HCT116 (cell line): ENCODE results near the gene JDP2. TPM values are rescaled to one million over a fixed set of nuclear protein-coding genes. Genes with fewer than 3 reads are reported as not detected.

Experiments
- ATAC-seq: fragments of 200-7000 bp; cut with Tn5 transposase; 2 replicates; pipeline ENCODE4 v1.9.1; 2020; ENCODE audit warnings: mild to moderate bottlenecking, moderate library complexity
- BruUV-seq: library from RNA; stranded (reverse); fragments of 400-500 nt; replicated peaks from 2 replicates; lab custom pipeline; 2021; lab: Mats Ljungman, UMichigan
- CTCF ChIA-PET: fragments of 300-600 bp; sonication (Branson Sonifier 250); formaldehyde crosslinking; loops from one replicate; lab custom pipeline; 2021; ENCODE audit warnings: antibody characterized with exemption; lab: Charles Lee
- POLR2A ChIA-PET: fragments of 300-600, 350-600 bp; sonication (Branson Sonifier 250); formaldehyde crosslinking; loops from one replicate; lab custom pipeline; 2021; ENCODE audit warnings: antibody characterized with exemption; lab: Charles Lee
- RAD21 ChIA-PET, 2 experiments: fragments of 300-600 bp; sonication (Branson Sonifier 250); formaldehyde crosslinking; loops; one replicate each; lab custom pipeline; 2023; ENCODE audit warnings: low total read pairs in 2 of 2; ENCODE audit not compliant: uncharacterized antibody in 2 of 2, unreplicated experiment in 2 of 2, low non-redundant PET in 1 of 2; lab: Charles Lee
- DNase-seq: peaks from one replicate; pipeline ENCODE4 v3.0.0-alpha.2; 2010; ENCODE audit warnings: low read depth, low spot score
- H2AFZ ChIP-seq: fragments of 200-600 bp; shearing (Covaris generic), sonication (generic); 2 replicates; pipeline ENCODE4 v1.6.1; 2017; ENCODE audit warnings: low read depth, mixed run types, mixed read lengths, antibody characterized with exemption, low read length; ENCODE audit not compliant: poor library complexity, severe bottlenecking
- H3K27ac ChIP-seq: 2 replicates; pipeline ENCODE4 v1.5.1; 2012; ENCODE audit warnings: low read depth, low read length
- H3K27me3 ChIP-seq: fragments of 200-600 bp; sonication (generic); 2 replicates; pipeline ENCODE4 v1.6.1; 2016; ENCODE audit warnings: mixed run types, low read length, mixed read lengths; ENCODE audit not compliant: insufficient read depth
- H3K36me3 ChIP-seq, 2 experiments: fragments of 200-500 bp in 1 of 2; fragments of 200-600 bp in 1 of 2; sonication (Bioruptor generic) in 1 of 2; sonication (generic) in 1 of 2; 2 replicates each; pipeline versions ENCODE4 v1.5.1 to v1.6.1; 2014 to 2016; ENCODE audit warnings: low read length in 2 of 2, inconsistent platforms in 1 of 2, mixed read lengths in 1 of 2, mixed run types in 1 of 2; ENCODE audit not compliant: insufficient read depth in 2 of 2, control insufficient read depth in 1 of 2
- H3K4me1 ChIP-seq, 2 experiments: fragments of 200-600 bp in 1 of 2; sonication (generic) in 1 of 2; 2 replicates each; pipeline versions ENCODE4 v1.5.1 to v1.6.1; 2012 to 2017; ENCODE audit warnings: low read length in 2 of 2, inconsistent platforms in 1 of 2, mild to moderate bottlenecking in 1 of 2, mixed read lengths in 1 of 2, mixed run types in 1 of 2, moderate library complexity in 1 of 2; ENCODE audit not compliant: insufficient read depth in 2 of 2, control insufficient read depth in 1 of 2
- H3K4me2 ChIP-seq: fragments of 200-600 bp; sonication (generic); 2 replicates; pipeline ENCODE4 v1.6.1; 2017; ENCODE audit warnings: mixed run types, low read length, mixed read lengths
- H3K4me3 ChIP-seq, 2 experiments: fragments of 200-600 bp in 1 of 2; sonication (generic) in 1 of 2; replicated peaks in 1 of 2; 2 replicates each; pipeline ENCODE4 v1.5.1; 2011 to 2016; ENCODE audit warnings: low read length in 2 of 2, control low read depth in 1 of 2, low read depth in 1 of 2, mild to moderate bottlenecking in 1 of 2, mixed read lengths in 1 of 2, mixed run types in 1 of 2
- H3K79me2 ChIP-seq: fragments of 200-600 bp; sonication (generic); 2 replicates; pipeline ENCODE4 v1.6.1; 2017; ENCODE audit warnings: mild to moderate bottlenecking, mixed run types, low read length, moderate library complexity, mixed read lengths; ENCODE audit not compliant: insufficient read depth
- H3K9ac ChIP-seq: fragments of 200-600 bp; sonication (generic); 2 replicates; pipeline ENCODE4 v1.6.1; 2016; ENCODE audit warnings: low read length, mixed read lengths
- H3K9me2 ChIP-seq: fragments of 200-600 bp; sonication (generic), shearing (Covaris generic); 2 replicates; pipeline ENCODE4 v1.6.1; 2017; ENCODE audit warnings: mixed run types, mild to moderate bottlenecking, moderate library complexity; ENCODE audit not compliant: insufficient read depth
- H3K9me3 ChIP-seq, 2 experiments: fragments of 200-500 bp in 1 of 2; fragments of 200-600 bp in 1 of 2; sonication (Bioruptor generic) in 1 of 2; sonication (generic) in 1 of 2; 2 replicates each; pipeline ENCODE4 v1.6.1; 2014 to 2017; ENCODE audit warnings: low read length in 2 of 2, mixed read lengths in 2 of 2, inconsistent platforms in 1 of 2, low read depth in 1 of 2, mild to moderate bottlenecking in 1 of 2, mixed run types in 1 of 2, moderate library complexity in 1 of 2; ENCODE audit not compliant: control insufficient read depth in 1 of 2, insufficient read depth in 1 of 2
- H4K20me1 ChIP-seq: fragments of 200-600 bp; sonication (generic), shearing (Covaris generic); 2 replicates; pipeline ENCODE4 v1.6.1; 2017; ENCODE audit warnings: mixed run types, mild to moderate bottlenecking, moderate library complexity; ENCODE audit not compliant: insufficient read depth
- CBX3 ChIP-seq: IDR thresholded peaks from 2 replicates; pipeline ENCODE4 v1.6.1; 2012; ENCODE audit warnings: low read depth
- CEBPB ChIP-seq: IDR thresholded peaks from 2 replicates; pipeline ENCODE4 v1.6.1; 2012; ENCODE audit warnings: low read depth
- EGR1 ChIP-seq: IDR thresholded peaks from 2 replicates; pipeline ENCODE4 v1.6.1; 2012; ENCODE audit warnings: low read depth
- FOSL1 ChIP-seq: IDR thresholded peaks from 2 replicates; pipeline ENCODE4 v1.6.1; 2012; ENCODE audit warnings: low read depth
- POLR2A ChIP-seq: IDR thresholded peaks from 2 replicates; pipeline ENCODE4 v1.7.0; 2011; ENCODE audit warnings: borderline replicate concordance; ENCODE audit not compliant: insufficient read depth, insufficient read length; ENCODE audit errors: extremely low read depth
- POLR2AphosphoS5 ChIP-seq: IDR thresholded peaks from 2 replicates; pipeline ENCODE4 v1.6.1; 2011; ENCODE audit warnings: mild to moderate bottlenecking, low read depth, low read length, moderate library complexity
- RAD21 ChIP-seq: IDR thresholded peaks from 2 replicates; pipeline ENCODE4 v1.6.1; 2012; ENCODE audit warnings: low read depth, mild to moderate bottlenecking
- REST ChIP-seq: IDR thresholded peaks from 2 replicates; pipeline ENCODE4 v1.6.1; 2012; ENCODE audit warnings: low read depth
- SIN3A ChIP-seq: IDR thresholded peaks from 2 replicates; pipeline ENCODE4 v1.6.1; 2012; ENCODE audit warnings: low read depth
- SP1 ChIP-seq: IDR thresholded peaks from 2 replicates; pipeline ENCODE4 v1.6.1; 2012; ENCODE audit warnings: low read depth
- SRF ChIP-seq: IDR thresholded peaks from 2 replicates; pipeline ENCODE4 v1.6.1; 2012; ENCODE audit warnings: low read depth
- TCF7L2 ChIP-seq: IDR thresholded peaks from 2 replicates; pipeline ENCODE4 v1.7.0; 2011; ENCODE audit warnings: borderline replicate concordance, inconsistent platforms; ENCODE audit not compliant: insufficient read depth, insufficient read length; ENCODE audit errors: extremely low read depth
- YY1 ChIP-seq: IDR thresholded peaks from 2 replicates; pipeline ENCODE4 v1.6.1; 2011; ENCODE audit warnings: low read length, low read depth, moderate library complexity, mild to moderate bottlenecking; ENCODE audit not compliant: insufficient replicate concordance; ENCODE audit errors: extremely low read depth
- ZBTB33 ChIP-seq: IDR thresholded peaks from 2 replicates; pipeline ENCODE4 v1.6.1; 2011; ENCODE audit warnings: mild to moderate bottlenecking, low read length, moderate library complexity; ENCODE audit not compliant: insufficient replicate concordance; ENCODE audit errors: extremely low read depth
- ZFX ChIP-seq: fragments of 450-650 bp; IDR thresholded peaks from 2 replicates; pipeline ENCODE4 v1.6.1; 2017
- intact Hi-C: fragments of 100-400 bp; cut with micrococcal nuclease; formaldehyde crosslinking; loops from 2 replicates; pipeline ENCODE4 v1.10.0; 2022
- total RNA-seq: library from RNA; stranded (reverse); gene quantifications from one replicate; pipeline ENCODE4 v1.2.1, GENCODE V29; 2021; ENCODE audit not compliant: unreplicated experiment
- TF ChIP-seq, protein P1 (sequence below): IDR thresholded peaks from 2 replicates; pipeline ENCODE4 v1.6.1; 2012
- TF ChIP-seq, protein P2 (sequence below), 3 experiments: fragments of 200-600 bp in 1 of 3; sonication (generic) in 1 of 3; IDR thresholded peaks in 2 of 3; conservative IDR thresholded peaks in 1 of 3; 2 replicates each; pipeline ENCODE4 v1.5.1; 2012 to 2017; ENCODE audit warnings: low read depth in 2 of 3, low read length in 2 of 3, antibody characterized with exemption in 1 of 3, borderline replicate concordance in 1 of 3, control low read depth in 1 of 3, mild to moderate bottlenecking in 1 of 3, mixed read lengths in 1 of 3, mixed run types in 1 of 3, moderate library complexity in 1 of 3; ENCODE audit not compliant: insufficient read depth in 1 of 3

JDP2 gene
- total RNA-seq, 1 experiment from 2014 or later: 25.4 TPM

DNA sequence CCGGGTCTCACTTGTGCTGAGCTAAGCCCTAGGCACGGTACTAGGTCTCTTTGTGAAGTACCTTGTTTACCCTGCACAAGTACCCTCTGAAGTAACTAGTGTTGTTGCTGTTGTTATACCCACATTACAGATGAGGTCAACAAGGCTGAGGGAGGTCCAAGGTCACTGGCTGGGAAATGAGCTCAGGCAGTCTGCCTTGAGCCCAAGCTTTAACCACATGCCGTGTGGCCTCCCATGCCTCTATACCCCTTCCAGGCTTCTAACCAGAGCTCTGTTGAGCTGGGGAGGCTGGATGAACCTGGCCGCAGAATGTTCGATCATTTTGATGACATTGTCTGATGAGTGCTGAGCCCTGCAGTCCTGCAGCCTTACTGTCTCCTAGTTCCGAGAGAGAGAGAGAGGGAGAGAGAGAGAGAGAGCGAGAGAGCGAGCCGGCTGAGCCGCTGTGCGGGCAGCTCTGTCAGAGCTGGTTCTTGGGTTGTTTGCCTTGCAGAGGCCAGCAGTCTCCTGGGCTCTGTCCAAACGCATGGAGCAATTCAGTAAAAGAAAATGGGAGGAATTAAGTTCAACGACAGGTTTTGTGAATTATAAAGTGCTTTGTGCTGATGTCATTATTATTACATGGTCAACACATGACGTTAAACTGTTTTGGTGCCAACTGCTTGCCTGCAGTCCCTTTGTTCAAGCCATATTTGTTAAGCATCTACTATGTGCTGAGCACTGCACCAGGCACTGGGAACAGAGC, 13.1 kb downstream of the JDP2 start:
- H4K20me1 ChIP-seq: no peaks in the 10 kb centered on the region
- ATAC-seq (no peak), DNase-seq (no peak)
- no peak overlapping the region for H3K9ac ChIP-seq
- no peak for TF ChIP-seq RAD21
- no peak for TF ChIP-seq TCF7L2
- no peak for TF ChIP-seq ZBTB33
- TF ChIP-seq FOSL1: no peak
- TF ChIP-seq, protein P1, sequence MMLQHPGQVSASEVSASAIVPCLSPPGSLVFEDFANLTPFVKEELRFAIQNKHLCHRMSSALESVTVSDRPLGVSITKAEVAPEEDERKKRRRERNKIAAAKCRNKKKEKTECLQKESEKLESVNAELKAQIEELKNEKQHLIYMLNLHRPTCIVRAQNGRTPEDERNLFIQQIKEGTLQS: no peak
- TF ChIP-seq ZFX: no peak
- TF ChIP-seq CEBPB: no peak
- TF ChIP-seq POLR2A: no peak
- TF ChIP-seq REST: no peak
- TF ChIP-seq SIN3A: no peak
- no peak for TF ChIP-seq SP1
- no peak for TF ChIP-seq SRF
- no peak for TF ChIP-seq CBX3
- TF ChIP-seq POLR2AphosphoS5: no peak
- no peak for TF ChIP-seq EGR1
- TF ChIP-seq YY1: no peak
- TF ChIP-seq, protein P2, sequence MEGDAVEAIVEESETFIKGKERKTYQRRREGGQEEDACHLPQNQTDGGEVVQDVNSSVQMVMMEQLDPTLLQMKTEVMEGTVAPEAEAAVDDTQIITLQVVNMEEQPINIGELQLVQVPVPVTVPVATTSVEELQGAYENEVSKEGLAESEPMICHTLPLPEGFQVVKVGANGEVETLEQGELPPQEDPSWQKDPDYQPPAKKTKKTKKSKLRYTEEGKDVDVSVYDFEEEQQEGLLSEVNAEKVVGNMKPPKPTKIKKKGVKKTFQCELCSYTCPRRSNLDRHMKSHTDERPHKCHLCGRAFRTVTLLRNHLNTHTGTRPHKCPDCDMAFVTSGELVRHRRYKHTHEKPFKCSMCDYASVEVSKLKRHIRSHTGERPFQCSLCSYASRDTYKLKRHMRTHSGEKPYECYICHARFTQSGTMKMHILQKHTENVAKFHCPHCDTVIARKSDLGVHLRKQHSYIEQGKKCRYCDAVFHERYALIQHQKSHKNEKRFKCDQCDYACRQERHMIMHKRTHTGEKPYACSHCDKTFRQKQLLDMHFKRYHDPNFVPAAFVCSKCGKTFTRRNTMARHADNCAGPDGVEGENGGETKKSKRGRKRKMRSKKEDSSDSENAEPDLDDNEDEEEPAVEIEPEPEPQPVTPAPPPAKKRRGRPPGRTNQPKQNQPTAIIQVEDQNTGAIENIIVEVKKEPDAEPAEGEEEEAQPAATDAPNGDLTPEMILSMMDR (IDR thresholded peaks at IDR 0.05 in 2 of 3, conservative IDR thresholded peaks at IDR 0.05 in 1 of 3; ENCODE audit: borderline replicate concordance in 1 of 3, insufficient read depth in 1 of 3, low read depth in 2 of 3, low read length in 2 of 3): no peak
- H3K27me3 ChIP-seq: no peaks in the 10 kb centered on the region
- intact Hi-C loops: no loop called here
- H3K9me2 ChIP-seq: no peaks in the 10 kb centered on the region
- peaks cover 0 to 13% of the 10 kb centered on the region in 2 experiments; a peak in 2 of 4 replicates for H3K4me1 ChIP-seq
- H3K4me2 ChIP-seq: no peak overlapping the region
- no peaks in the 10 kb centered on the region for H3K79me2 ChIP-seq
- H3K36me3 ChIP-seq: no peaks in the 10 kb centered on the region
- ChIA-PET POLR2A (no interaction called here), RAD21 (no interaction called here), CTCF (interaction anchor here (1.5 kb wide), 1 partner anchor 48 kb away, joined by 3 read pairs; no protein-coding TSS in a partner anchor)
- H3K4me3 ChIP-seq: no peak overlapping the region
- no TSS peak for BruUV-seq
- no peak overlapping the region for H2AFZ ChIP-seq
- H3K9me3 ChIP-seq: no peaks in the 10 kb centered on the region
- no peak overlapping the region for H3K27ac ChIP-seq
